Activated CD8-positive, alpha-beta memory T cell treated with anti-CD3 and anti-CD28 coated beads, Interleukin-2, amount 50 U/mL, for 1 hour (primary cell): ENCODE measurements around the gene ARHGAP24.
"Not testable (repeated sequence)": the region's sequence is repeated elsewhere in the genome, so short reads cannot be mapped to it uniquely, and the experiment has no call there.

Experiments used
- DNase-seq: peaks from one replicate; pipeline ENCODE4 v3.0.0-alpha.2; 2020; ENCODE audit errors: extremely low read depth

Gene ARHGAP24

DNA sequence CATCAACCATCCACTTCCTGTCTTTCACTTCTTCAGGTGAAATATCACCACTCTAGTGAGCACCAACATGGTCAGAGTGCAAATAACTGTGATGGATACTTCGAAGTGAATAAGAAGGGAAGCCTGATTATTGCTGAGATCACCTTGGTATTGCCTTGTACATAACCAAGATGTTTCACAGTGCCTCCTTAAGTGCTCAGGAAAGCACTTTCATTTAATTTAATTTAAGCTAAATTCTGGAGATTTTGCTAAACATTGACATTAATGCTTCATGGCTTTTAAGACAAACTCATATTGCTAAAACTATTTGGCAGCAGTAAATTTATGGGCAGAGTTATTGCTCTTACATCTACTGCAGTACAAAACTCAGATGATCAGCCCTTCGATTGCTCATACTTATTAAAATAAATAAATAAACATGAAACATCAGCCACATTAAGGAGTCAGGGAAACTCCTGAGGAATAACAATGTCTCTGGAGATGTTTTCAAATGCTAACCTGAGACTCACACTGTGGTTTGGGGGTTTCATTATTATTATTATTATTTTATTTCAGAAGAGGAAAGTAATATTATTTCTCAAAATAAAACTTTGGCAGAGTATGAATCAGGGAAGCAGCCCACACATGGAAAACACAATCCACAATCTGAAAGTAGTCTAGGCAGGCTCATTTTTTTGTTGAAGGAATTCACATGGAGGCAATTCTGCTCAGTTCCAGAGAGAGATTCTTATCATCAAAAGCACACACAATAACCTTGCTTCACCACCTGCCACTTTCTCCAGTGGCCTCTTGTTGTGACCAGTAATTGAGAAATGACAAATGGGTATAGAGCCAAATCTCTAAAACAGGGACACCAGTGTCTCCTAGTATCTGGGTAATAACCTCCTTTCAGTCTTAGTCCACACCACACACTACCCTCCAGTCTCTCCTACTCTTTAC lies 540.7 kb downstream of the ARHGAP24 start:
- no peak for DNase-seq

DNA sequence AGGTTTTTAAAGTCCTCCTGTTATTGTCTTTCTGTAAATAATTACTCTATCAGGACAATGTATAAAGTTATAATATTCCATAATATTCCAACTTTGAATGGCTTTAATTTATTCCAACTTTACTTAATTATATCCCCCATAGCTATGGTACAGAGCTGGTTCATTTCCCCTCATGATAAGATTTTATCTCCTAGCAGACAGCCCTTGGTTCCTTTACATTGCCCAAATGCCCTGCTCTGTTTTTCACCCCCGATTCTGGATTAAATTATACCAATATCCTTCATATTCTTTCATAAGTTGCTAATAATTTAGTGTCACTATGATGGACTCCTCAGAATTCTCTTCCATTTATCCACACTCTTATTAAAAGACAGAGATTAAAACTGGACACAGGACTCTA lies 544.4 kb downstream of the ARHGAP24 start:
- no peak for DNase-seq

DNA sequence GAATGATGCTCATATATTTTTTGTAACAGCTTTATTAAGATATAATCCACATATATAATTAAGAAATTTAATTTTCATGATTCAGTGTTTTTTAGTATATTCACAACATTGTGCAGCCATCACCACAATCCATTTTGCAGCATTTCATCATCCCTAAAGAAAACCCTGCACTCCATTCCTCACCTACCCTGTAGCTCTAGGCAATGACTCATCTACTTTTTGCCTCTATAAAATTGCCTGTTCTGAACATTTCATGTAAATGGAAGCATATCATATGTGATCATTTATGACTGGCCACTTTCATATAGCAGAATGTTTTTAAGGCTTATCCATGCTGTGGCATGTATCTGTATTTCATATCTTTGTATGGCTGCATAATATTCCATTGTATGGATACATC lies 545.0 kb downstream of the ARHGAP24 start:
- no peak for DNase-seq

DNA sequence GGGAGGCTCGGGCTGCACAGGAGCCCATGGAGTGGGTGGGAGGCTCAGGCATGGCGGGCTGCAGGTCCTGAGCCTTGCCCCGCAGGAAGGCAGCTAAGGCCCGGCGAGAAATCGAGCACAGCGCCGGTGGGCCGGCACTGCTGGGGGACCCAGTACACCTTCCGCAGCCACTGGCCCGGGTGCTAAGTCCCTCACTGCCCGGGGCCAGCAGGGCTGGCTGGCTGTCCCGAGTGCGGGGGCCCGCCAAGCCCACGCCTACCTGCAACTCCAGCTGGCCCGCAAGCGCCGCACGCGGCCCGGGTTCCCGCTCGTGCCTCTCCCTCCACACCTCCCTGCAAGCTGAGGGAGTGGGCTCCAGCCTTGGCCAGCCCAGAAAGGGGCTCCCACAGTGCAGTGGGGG lies 546.7 kb downstream of the ARHGAP24 start:
- DNase-seq: not testable (repeated sequence)

DNA sequence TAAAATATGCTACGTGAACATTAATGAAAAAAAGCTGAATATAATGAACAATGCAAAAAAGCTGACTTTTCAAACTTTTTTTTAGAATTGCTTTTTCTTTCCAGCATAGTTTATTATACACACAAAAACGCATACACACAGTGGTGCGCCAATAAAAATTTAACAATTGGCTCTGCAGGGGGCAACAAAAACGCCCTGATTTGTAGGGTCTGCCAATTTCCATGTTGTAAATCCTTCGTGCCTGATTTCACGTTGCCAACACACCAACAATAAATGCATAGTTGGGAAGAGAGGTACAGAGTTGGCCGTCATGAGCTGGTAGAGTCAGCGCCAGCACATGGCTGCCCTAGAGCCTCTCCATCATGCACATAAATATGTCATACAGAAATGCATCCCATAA lies 551.8 kb downstream of the ARHGAP24 start:
- DNase-seq: no peak

DNA sequence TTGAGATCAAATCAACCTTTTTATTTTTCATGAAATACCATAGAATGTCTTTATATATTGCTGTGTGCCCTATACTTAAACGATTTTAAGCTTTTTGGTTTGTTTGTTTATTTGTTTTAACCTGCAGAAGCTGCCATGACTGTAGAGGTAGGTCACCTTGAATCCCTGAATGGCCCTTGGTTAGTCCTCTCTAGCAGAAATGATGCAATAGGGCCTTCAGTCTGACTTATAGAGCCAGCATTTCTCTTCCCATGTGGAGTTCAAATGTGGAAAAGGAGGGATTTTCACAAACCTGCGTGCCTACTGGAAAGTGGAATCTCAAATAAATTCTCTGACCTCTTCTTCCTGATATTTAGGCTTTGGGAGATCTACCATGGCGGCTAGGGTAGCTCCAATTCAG lies 557.0 kb downstream of the ARHGAP24 start:
- DNase-seq: no peak

DNA sequence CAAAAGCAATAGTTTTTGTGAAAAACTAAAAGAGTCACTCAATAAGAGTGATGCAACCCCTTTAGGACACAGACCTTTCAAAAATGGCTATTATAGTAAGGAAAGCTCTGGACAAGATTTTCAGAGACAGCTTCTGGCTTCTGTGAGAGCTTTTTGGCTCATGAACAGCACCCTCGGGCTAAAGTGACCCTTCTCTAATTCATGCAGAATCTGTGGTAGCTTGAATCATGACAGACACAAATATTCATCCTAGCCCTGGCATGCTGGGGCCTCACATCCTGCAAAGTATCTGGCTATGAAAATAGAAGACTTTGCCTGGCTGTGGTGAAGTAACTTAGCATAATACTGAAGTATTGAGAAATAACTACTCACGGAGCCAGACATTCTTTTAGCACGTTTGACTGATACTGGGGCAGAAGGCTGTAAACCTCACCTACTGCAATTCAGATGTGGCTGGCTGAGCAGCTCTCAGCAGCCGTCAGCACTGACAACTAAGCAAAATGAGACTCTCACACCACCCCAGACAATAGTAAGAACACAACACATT lies 557.6 kb downstream of the ARHGAP24 start:
- no peak for DNase-seq

DNA sequence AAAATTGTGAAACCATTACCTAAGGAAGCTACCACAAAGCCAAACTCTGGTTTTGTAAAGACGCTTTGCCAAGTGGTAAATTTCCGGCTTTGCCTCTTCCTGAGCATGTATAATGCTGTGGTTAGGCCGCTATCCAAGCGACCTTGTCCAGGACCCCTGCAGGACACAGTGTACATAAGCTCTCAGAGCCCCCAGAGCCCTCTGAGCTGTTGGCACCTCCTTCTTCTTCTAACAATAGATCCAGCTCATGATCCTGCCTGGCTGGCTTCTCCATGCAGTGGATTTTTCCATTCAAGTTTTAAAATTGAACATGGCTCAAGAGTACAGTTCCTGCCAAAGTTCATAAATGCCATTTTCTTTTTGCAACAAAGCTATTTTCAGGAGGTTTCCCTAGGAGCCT lies 558.2 kb downstream of the ARHGAP24 start:
- DNase-seq: no peak

DNA sequence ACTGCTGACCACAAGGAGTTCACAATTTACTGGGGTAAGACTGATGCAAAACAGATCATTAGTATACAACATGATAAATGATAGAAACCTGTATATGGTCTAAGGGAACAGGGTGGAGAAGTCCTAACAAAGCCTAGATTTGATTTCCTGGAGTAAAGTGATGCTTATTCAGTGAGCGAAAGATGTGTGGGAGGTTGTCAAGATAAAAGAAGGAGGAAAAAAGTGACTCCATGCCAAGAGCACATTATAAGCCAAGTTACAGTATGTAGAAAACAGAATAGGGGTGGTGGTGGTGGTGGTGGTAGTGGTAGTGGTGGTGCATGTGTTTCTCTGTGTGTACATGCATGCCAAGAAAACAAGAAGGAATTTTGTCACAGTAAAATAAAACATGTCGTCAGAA lies 559.7 kb downstream of the ARHGAP24 start:
- no peak for DNase-seq

DNA sequence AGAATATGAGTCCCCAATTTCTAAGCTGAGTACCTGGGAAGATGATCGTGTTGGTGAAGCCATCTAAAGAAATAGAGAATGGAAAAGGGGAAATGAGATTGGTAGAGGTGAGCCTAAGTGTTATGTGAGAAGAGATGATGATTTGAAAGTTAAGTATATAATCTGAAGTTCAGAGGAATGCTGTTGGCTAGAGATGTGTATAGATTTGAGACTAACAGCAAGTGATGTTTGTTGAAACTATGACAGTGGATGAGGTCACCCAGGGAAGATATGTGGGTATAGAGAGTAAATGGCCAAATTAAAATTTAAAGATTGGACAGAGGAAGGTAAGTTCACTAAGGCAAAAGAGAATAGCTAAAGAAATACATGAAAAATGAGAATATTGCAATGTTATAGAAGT lies 560.7 kb downstream of the ARHGAP24 start:
- no peak for DNase-seq

DNA sequence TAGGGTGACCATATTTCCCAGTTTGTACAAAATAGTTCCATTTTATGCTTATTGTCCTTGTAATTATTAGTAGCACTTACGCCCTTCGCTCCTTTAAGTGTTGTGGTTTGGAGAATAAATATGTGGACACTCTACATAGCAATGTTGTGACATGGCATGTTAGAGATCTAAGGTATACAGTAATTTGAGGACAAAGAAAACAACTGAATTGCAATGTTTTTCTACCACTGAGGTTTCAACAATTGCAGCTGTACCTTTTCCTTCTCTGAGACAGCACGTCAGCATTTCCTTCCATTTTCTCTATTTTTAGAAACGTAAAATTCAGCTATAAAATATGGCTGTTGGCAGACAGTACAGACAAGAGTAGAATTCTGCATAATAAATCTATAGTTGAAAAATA lies 561.8 kb downstream of the ARHGAP24 start:
- no peak for DNase-seq

DNA sequence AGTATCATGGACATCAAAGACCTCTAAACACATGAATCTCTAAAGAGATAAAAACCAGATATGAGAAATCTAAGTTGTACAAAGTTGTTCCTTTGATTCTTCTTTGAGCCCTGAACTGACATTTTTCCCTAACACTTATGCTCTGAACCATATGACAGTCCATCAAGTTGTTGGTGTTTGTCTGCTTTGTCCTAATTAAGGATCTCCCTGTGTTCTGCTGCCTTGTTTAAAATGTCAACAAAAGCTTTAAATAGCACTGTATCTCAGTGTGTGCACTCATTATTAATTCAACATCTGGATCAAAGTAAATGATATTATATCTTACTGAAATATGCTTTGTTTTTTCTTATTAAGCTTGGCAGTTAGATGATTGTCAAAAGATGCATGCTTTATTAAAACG lies 563.1 kb downstream of the ARHGAP24 start:
- no peak for DNase-seq

DNA sequence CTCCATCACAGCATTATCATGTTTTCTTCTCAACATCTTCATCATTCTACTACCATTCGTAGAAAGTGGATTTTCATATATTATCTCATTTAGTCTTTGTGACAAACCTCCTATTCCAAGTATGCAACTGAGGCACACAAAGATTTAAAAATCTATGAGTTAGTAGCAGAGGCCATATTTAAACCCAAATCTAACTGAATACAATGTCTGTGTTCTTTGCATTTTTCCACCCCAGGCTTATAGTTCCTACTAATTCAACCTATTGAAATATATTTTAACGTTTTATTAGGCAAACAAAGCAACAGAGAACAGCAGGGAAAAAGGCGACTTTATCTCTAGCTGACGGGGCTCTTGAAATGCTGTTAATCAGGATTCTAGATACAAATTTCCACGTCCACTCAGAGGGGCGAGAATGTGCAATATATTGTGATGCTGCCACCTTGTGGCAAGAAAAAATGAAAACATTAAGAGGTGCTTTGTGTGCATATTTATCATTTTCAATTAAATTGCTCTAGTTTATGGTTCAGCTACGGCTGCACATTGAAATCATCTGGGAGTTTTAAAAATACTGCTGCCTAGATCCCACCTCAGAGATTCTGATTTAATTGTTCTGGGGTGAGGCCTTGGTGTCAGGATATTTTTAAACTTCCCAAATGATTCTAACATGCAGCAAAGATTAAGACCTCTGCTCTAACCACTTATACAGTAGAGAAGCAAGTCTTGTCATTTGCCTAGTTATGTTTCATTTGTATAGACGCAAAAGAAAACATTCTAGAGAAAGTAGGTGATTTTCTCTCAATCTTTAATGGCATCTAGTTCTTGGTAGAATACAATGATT lies 569.0 kb downstream of the ARHGAP24 start:
- DNase-seq: no peak

DNA sequence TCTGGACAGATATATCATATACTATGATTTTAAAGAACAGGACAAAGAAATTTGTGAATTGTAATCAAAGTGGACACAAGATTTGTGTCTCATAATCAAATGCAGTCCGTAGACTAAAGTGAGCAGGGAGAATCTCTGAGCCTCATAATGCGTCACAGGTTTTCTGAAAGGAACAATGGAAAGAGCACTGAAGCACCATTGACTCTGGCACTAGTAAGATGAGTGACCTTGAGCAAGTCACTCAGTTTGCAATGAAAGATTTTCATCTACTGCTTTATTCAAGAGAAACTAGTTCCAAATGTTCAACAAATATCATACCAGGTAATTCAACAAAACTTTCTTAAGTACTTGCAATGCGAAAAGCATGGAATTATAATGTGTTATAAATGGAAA lies 569.6 kb downstream of the ARHGAP24 start:
- no peak for DNase-seq

DNA sequence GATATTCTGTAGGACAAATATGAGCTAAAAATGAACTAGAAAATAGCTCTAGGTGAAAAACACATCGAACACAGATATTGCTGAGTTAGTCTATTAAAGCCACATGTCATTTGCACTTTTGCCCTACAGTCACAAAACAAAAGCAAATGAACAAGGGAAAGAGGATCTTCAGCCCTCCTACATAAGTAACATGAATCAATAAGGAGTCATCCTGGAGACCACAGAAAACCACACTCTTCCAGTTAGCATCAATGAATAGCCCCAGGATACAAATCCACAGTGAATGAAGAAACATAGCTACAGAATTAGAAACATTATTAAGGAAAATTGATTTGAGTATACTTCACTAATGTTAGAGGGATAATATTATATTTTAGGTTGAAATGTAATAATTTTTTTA lies 573.5 kb downstream of the ARHGAP24 start:
- no peak for DNase-seq

DNA sequence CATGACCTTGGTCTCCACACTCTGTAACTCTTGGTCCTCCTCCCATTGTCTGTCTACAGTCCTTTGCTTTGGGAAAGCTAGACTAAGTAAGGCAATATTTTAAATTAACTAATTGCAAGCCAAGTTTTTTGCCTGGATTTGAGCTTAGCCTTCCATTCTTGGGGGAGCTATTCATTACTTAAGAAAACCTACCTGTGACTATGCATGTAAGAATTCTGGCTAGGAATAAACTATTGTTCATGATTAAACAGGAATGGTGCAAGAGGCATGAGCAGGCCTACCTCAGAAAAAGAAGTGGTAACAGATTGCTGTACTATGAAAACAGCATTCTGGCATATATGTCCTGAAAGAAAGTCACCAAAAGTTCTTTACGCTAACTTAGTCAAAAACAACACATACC lies 575.5 kb downstream of the ARHGAP24 start:
- no peak for DNase-seq
